NCI-H510A (cell line): ENCODE data around the gene LY86.

Experiments used
- DNase-seq: peaks from one replicate; lab custom pipeline; 2025; lab: John Stamatoyannopoulos, UW

The LY86 gene

GRCh38 chr6:6570929-6571671 lies 17.4 kb upstream of the LY86 start:
- no peak for DNase-seq

- no peak for DNase-seq
These were observed 13.4 kb upstream of the LY86 start for GRCh38 chr6:6575143-6575542.

DNA sequence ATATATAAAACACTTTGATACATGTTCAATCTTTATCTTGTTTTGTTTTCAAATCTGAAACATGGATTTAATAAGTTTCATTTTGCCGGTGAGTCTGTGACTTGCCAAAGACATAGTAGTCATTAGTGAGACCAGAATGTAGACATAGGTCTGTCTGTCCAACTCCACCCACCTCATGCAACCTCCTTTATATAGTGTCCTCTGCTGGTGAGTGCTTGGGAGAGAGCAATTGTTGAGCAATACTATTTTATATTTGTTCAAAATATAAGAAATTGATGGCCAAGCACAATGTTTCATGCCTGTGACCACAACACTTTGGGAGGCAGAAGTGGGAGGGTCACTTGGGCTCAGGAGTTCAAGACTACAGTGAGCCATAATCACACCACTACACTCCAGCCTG lies 10.8 kb upstream of the LY86 start:
- no peak for DNase-seq

GRCh38 chr6:6579281-6579680 lies 9.2 kb upstream of the LY86 start:
- no peak for DNase-seq

GRCh38 chr6:6580225-6580856 lies 8.2 kb upstream of the LY86 start:
- DNase-seq: no peak

DNA sequence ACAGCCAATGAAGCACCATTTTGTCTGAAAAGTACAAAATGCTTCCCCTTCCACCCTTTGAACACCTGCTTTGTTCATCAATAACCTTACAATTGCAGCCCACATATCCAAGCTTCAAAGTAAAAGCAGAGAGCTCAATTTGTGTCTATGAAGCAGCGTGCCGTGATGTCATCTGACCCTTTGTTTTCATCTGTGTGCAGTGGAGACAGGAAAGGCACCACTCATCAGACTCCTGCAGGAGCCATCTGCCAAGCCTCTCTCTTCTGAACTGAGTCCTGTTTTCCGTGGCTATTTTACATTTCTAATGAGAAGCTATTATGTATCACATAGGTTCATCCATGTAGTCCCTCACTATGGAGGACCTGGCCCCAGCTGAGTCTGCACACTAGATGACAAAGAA lies 7.5 kb upstream of the LY86 start:
- no peak for DNase-seq

GRCh38 chr6:6582131-6582530 lies 6.4 kb upstream of the LY86 start:
- DNase-seq: no peak

DNA sequence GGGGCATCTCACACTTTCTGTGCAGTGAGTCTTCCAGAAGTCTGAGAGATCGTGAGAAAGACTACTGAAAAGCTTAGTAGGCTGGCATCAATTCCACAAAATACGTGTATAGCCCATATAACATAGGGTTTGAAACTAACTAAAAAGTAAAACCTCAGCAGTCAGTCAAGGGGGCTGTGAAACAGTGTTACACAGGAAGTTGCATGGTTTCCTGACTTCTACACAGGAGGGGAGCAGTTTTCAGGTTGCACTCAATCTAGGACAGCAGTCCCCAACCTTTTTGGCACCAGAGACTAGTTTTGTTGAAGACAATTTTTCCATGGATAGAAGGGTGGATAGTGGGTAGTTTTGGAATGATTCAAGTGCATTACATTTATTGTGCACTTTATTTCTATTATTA lies 4.7 kb upstream of the LY86 start:
- no peak for DNase-seq

DNA sequence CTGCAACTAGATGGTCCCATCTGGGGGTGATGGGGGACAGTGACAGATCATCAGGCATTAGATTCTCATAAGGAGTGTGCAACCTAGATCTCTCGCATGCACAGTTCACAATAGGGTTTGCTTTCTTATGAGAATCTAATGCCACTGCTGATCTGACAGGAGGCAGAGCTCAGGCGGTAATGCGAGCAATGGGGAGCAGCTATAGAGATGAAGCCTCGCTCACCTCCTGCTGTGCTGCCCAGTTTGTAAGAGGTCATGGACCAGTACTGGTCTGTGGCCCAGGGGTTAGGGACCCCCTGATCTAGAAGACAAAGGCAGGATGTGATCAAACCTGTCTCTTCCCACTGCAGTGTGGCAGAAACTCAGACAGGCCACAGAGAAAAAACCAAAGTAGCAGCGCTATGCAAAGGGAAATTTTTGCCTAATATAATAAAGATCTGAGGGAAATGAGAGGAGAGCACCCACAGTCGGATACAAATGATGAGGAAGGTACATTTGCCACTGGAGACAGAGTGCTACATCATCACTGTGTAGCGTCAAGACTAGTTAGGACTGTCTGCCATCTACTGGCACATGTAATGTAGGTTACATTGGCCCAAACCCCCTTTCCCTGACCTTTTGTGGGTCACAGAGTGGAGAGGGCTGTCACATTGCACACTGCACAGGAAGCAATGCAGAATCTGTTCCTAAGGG lies 4.1 kb upstream of the LY86 start:
- DNase-seq: no peak

GRCh38 chr6:6585003-6585311 lies 3.6 kb upstream of the LY86 start:
- no peak for DNase-seq

DNA sequence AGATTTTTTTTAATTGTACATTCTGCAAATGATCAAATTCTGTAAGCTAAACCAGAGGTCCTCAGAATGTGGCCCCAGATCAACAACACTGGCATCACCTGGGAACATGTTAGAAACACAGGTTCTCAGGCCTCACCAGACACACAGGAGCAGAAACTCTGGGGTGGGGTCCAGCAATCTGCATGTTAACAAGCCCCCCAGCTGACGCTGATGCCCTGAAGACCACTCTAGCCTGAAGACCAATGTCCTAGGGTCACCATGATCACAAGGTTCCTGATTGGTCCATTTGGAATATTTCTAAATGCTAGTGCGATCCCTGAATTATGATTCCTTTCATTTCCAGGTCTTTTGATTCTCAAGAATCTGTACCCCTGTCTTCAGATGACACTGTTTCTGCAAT lies 2.4 kb upstream of the LY86 start:
- DNase-seq: no peak

DNA sequence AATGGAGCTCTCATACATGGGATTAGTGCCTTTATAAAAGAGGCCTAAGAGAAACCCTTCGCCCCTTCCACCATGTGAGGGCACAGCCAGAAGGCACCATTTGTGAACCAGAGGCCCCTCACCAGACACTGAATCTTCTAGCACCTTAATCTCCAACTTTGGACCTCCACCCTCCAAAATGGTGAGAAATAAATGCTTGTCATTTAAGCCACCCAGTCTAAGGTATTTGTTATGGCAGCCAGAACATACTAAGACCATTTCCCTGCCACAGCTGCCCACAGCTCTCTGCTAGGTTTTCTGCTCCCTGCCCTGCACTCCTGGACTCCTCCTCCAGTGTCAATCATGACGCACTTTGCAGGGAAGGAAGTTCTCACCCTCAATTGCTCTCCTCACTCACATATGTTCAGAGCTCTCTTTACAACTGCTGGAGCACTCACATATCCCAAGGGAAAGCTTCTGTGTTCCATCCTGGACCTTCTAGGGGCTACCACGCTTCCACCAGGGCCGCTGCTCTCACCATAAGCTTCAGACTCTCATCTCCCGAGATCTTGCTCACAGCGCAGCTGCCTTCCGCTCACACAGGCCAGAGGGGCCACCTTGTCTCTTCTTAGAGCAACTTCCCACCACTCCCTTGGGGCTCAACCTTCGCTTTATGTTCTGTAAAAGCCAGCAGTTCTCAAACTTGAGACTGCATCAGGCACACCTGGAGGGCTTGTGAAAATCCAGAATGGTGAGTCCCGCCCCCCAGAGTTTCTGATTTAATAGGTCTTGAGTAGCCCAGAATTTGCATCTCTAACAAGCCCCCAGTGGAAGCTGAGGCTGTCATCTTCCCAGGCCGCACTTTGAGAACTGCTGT lies 1.6 kb upstream of the LY86 start:
- DNase-seq: no peak

- DNase-seq: no peak
These were observed 840 bp upstream of the LY86 start for GRCh38 chr6:6587696-6588063.

DNA sequence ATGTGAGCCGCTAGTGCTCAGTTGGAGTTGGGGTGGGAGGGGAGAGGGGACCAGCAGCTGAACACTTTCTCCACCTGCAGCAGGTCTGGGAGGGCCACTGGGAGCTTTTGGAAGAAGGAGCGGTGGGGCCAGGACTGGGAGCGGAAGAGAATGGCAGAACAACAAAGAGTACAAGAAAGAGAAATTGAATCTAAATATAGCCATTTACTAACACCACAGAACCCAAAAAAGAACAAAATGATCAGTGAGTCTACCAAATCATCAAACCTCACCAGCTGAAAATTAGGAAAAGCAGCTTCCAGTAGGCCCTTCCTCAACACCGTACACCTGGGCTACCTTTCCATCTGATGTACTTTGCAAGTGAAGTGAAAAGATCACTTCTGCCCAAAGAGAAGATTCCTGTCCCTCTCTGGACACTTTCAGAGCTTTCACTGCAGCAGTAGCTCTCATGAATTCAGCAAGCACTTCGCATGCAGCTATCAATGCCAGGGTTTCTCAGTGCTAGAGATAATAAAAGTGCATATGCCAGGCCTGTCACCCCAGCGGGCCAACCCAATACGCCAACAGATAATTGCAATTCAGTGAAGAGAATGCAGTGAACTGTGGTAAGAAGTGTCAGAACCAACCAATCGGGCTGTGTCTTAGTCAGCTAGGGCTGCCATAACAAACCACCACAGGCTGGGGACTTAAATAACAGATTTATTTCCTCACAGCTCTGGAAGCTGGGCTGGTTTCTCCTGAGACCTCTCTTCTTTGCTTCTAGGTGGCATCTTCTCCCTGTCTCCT lies 597 bp downstream of the LY86 start:
- DNase-seq: no peak

DNA sequence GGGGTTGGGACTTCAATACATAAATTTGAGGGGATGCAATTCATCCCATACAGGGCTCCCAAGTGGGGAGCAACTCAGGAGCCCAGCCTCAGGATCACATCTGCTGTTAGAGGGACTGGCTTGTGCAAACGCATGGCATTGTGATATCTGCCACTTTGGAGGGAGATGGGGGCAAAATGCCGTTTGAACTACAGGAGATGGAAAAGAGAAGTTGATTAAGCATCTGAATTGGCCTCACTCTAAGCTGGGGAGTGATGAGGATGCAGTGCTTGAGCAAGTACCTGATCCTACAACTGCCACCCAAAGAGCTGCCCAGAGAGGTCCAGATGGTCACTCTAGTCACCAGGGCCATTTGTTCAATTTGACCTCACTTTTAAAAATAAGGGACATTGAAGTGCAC lies 2.0 kb downstream of the LY86 start:
- no peak for DNase-seq

DNA sequence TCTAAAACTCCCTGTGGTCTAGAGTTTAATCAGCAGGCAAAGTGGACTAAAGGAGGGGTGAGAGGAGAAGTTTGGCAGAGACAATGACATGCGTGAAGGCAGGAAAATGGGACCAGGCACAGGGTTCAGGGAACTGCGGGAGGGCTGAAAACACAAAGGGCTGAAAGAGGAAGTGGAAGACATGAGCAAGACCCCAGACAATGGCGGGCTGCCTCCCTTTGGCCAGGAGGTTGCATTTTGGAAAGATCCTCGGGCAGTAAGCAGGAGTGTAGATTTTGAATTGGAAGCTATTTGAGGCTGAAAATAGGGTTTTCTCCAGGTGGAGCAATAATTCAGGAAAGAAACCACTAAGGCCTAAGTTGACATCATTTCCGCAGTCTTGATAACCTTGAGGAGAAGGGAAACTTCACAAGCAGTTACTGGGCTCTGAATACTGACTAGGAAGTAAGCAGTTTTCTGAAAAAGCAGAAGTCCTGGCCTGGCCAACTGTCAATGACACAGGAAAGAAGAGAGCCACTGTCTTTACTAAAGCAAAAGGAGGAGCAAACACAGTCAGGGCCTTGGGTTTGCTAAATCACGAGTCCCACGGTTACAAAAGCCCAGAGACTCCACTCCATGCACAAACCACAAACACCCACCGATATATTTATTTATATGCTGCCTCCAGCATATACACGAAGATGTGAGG lies 3.4 kb downstream of the LY86 start:
- no peak for DNase-seq

DNA sequence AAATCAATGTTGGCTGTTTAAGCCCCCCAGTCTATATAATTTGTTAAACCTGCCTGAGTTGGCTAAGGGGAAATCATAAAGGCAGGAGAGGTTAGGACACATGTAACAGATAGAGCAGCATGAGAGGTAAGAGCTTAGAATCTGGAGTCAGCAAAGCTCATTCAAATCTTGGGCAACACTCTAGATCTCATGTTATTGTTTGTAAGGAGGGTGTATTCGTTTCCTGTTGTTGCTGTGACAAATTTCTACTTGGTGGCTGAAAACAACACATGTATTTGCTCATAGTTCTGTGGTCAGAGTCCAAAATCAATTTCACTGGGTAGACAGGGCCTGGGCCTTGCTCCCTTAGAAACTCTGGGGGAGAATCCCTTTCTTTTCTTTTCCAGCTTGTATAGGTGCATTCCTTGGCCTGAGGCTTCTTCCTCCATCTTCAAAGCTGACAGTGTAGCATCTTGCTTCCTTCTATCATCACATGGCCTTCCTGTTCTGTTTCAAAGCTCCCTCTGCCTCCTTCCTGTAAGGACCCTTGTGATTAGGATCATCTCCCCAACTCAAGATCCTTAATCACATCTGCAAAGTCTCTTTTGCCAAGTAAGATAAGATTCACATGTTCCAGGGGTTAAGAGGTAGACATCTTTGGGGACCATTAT lies 4.4 kb downstream of the LY86 start:
- DNase-seq: no peak

DNA sequence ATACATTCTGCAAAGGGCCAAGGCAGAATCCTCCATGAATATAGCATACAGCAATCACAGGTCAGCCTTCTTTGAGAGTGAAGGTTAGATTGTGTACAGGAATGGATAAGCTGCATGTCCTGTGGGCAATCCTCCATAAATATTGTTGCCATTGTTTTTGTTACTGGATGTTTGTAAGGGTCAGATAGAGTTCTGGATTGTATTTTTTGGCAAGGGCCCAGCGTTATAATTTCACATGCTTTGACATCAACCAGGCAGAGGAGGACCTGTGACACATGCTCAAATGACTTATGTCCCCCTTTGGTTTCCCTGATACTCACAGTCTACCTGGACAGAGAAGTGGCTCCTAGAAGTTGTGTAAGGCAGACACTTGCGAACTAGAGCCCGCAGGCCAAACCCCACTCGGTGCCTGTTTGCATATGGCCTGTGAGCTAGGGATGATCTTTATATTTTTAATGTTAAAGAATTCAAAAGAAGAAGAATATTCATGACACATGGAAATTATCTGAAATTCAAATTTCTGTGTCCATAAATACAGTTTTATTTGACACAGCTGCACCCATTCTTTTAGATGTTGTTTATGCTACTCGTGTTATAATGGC lies 5.4 kb downstream of the LY86 start:
- DNase-seq: no peak

DNA sequence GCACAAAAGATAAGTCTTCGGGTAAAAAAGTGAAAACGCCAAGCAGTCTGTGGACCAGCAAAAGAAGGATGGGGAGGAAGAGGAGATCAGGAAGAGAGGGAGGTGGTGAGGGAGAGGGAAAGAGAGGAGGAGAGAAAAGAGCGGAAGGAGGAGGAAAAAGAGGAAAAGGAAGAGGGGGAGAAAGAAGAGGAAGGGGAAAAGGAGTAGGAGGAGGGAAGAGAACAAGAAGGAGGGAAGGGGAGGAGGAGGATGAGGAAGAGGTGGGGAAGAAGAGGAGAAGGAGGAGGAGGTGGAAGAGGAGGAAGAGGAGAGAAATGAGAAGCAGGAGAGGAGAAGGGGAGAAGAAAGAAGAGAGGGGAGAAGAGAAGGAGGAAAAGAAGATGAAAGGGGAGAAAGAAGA lies 6.5 kb downstream of the LY86 start:
- no peak for DNase-seq

GRCh38 chr6:6595952-6596351 lies 7.4 kb downstream of the LY86 start:
- no peak for DNase-seq
